ENCODE results near the gene CEP135.

The CEP135 gene

GRCh38 chr4:55977811-55978210, 29.1 kb downstream of the CEP135 start:
- no peak for DNase-seq
- Mint-ChIP-seq H3K27ac (no peak overlapping the region), H3K4me1 (peaks cover 14% of the 10 kb centered on the region), H3K36me3 (ENCODE audit: low read depth) (peaks cover 45% of the 10 kb centered on the region), H3K9me3 (no peaks in the 10 kb centered on the region), H3K27me3 (ENCODE audit: low read depth, poor library complexity) (no peaks in the 10 kb centered on the region), H3K4me3 (no peak overlapping the region)
- no peak for TF ChIP-seq CTCF (IDR thresholded peaks at IDR 0.05)

DNA sequence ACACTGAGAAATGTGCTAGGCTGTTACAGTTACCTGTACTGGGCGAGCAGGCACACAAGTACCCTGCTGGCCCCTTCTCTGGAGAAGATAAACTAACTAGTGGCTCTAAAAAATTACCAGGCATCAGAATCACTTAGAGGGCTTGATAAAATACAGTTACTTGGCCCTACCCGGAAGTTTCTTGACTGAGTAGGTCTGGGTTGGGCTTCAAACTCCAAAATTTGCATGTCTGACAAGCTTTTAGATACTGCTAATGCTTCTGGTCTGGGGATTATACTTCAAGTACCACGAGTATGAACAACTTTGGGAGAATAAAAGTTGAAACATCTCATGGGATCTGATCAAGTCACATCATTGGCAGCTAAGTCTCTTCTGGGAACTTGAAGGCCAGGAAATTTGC, 30.8 kb downstream of the CEP135 start:
- H3K4me3 Mint-ChIP-seq = no peak overlapping the region
- H3K4me1 Mint-ChIP-seq = peaks cover 14% of the 10 kb centered on the region
- no peaks in the 10 kb centered on the region for H3K27me3 Mint-ChIP-seq (ENCODE audit: low read depth, poor library complexity)
- no peak for TF ChIP-seq CTCF (IDR thresholded peaks at IDR 0.05)
- H3K36me3 Mint-ChIP-seq (ENCODE audit: low read depth) = peaks cover 39% of the 10 kb centered on the region
- no peak for DNase-seq
- H3K9me3 Mint-ChIP-seq = no peaks in the 10 kb centered on the region
- H3K27ac Mint-ChIP-seq = no peak overlapping the region

DNA sequence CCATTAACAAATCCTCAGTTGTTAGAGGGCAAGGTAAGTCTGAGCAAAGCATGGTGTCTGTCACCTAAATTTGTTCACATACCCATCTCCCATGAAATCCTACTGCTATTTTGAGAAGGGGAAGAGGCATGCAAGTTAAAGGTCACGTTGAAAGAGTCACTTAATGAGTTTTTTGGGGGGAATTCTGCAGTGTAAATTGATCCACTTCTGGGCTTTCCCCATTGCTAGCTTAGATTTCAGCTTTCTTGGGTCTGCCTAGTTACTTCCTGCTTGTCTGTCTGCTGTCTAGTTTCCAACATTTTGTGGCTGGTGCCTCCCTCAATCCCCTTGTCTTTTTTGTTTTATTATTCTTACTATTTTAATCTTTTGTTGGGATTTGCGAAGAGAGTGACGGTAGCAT, 32.0 kb downstream of the CEP135 start:
- Mint-ChIP-seq H3K27ac (peak overlapping the region; percentile 98), H3K4me3 (no peak overlapping the region), H3K9me3 (no peaks in the 10 kb centered on the region), H3K27me3 (ENCODE audit: low read depth, poor library complexity) (no peaks in the 10 kb centered on the region), H3K4me1 (peaks cover 14% of the 10 kb centered on the region), H3K36me3 (ENCODE audit: low read depth) (peaks cover 38% of the 10 kb centered on the region)
- no peak for TF ChIP-seq CTCF (IDR thresholded peaks at IDR 0.05)
- DNase-seq = no peak

GRCh38 chr4:55982976-55983375, 34.2 kb downstream of the CEP135 start:
- DNase-seq = no peak
- Mint-ChIP-seq H3K27ac (no peak overlapping the region), H3K36me3 (ENCODE audit: low read depth) (peaks cover 39% of the 10 kb centered on the region), H3K4me1 (peaks cover 14% of the 10 kb centered on the region), H3K4me3 (no peak overlapping the region), H3K27me3 (ENCODE audit: low read depth, poor library complexity) (no peaks in the 10 kb centered on the region), H3K9me3 (no peaks in the 10 kb centered on the region)
- TF ChIP-seq CTCF (IDR thresholded peaks at IDR 0.05) = no peak

DNA sequence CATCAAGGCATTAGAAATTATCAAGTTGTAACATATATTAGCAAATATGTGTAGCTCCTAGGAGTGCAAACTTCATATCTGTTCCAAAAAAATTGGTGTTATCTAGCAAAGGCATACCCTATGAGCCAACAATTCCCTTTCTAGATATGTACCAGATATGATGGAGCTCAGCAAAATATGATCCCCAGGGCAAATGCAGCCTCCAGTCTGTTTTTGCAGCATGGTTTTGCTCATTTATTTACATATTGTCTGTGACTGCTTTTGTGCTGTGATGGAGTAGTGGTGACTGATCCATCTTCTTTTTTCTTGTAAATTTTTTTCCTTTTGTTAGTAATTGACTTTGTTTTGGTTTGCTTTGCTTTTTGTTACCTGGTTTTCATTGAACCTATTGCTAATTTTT, 41.0 kb downstream of the CEP135 start:
- Mint-ChIP-seq H3K27ac (no peak overlapping the region), H3K27me3 (ENCODE audit: low read depth, poor library complexity) (no peaks in the 10 kb centered on the region), H3K9me3 (no peaks in the 10 kb centered on the region), H3K4me1 (no peaks in the 10 kb centered on the region), H3K4me3 (no peak overlapping the region), H3K36me3 (ENCODE audit: low read depth) (peaks cover 41% of the 10 kb centered on the region)
- no peak for TF ChIP-seq CTCF (IDR thresholded peaks at IDR 0.05)
- DNase-seq = no peak

GRCh38 chr4:55993994-55994663, 45.4 kb downstream of the CEP135 start:
- no peaks in the 10 kb centered on the region for H3K27me3 Mint-ChIP-seq (ENCODE audit: low read depth, poor library complexity)
- H3K9me3 Mint-ChIP-seq = no peaks in the 10 kb centered on the region
- no peak overlapping the region for H3K4me3 Mint-ChIP-seq

More at GRCh38 chr4:55993994-55994663, 45.4 kb downstream of the CEP135 start:
- H3K4me1 Mint-ChIP-seq = no peaks in the 10 kb centered on the region
- TF ChIP-seq CTCF (IDR thresholded peaks at IDR 0.05) = no peak
- no peak overlapping the region for H3K27ac Mint-ChIP-seq
- H3K36me3 Mint-ChIP-seq (ENCODE audit: low read depth) = peaks cover 55% of the 10 kb centered on the region
- DNase-seq = no peak

Data from nephron progenitor cell (in vitro differentiated cells).